Measurements from ENCODE around the gene HLA-DPB1.

The HLA-DPB1 gene

DNA sequence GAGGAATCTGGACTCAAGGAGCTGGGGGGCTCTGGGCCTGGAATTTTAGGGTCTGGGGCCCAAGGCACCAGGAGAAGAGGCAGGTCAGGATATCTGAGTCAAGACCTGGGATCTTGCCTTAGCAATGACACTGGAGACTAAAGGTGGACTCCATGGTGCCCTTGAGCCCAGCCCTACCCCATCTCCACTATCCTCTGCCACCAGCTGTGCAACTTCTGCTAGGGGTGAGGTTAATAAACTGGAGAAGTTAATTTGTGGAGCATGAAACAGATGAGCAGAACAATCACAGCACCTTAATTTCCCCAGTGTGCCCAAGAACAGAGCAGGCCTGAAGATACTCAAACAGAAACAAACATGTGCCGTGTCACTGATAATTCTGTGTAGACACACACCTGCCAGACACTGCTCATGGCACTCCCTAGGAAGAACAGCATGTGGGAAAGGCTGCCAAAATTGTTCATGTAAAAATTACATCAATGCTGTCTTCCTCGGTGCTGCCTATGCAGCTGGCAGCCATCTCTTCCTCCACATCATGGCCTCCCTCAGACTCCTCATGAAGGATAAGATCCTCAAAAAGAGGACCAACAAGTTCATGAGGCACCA, 3.2 kb downstream of the HLA-DPB1 start:
- H3K4me3 ChIP-seq (ENCODE audit: low read depth, low read length), result no peak overlapping the region
- TF ChIP-seq, protein P1, sequence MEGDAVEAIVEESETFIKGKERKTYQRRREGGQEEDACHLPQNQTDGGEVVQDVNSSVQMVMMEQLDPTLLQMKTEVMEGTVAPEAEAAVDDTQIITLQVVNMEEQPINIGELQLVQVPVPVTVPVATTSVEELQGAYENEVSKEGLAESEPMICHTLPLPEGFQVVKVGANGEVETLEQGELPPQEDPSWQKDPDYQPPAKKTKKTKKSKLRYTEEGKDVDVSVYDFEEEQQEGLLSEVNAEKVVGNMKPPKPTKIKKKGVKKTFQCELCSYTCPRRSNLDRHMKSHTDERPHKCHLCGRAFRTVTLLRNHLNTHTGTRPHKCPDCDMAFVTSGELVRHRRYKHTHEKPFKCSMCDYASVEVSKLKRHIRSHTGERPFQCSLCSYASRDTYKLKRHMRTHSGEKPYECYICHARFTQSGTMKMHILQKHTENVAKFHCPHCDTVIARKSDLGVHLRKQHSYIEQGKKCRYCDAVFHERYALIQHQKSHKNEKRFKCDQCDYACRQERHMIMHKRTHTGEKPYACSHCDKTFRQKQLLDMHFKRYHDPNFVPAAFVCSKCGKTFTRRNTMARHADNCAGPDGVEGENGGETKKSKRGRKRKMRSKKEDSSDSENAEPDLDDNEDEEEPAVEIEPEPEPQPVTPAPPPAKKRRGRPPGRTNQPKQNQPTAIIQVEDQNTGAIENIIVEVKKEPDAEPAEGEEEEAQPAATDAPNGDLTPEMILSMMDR (IDR thresholded peaks at IDR 0.05; ENCODE audit: low read depth, low read length), result no peak

DNA sequence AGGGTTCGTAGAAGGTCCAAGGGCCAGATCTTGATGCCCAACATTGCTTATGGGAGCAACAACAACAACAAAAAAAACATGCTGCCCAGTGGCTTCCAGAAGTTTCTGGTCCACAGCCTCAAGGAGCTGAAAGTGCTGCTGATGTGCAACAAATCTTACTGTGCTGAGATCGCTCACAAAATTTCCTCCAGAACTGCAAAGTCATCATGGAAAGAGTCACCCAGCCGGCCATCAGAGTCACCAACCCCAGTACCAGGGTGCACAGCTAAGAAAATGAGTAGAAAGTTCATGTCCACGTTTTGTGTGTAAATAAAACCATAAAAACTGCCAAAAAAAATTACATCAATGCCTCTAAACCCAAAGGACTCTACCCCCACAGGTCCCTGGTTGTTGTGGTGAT, 3.8 kb downstream of the HLA-DPB1 start:
- H3K4me3 ChIP-seq (ENCODE audit: low read depth, low read length), result no peak overlapping the region
- TF ChIP-seq, protein P1 (IDR thresholded peaks at IDR 0.05; ENCODE audit: low read depth, low read length), result no peak

GRCh38 chr6:33080127-33081089, 4.6 kb downstream of the HLA-DPB1 start:
- TF ChIP-seq, protein P1 (IDR thresholded peaks at IDR 0.05; ENCODE audit: low read depth, low read length), result no peak
- H3K4me3 ChIP-seq (ENCODE audit: low read depth, low read length), result peak overlapping the region; percentile 25

DNA sequence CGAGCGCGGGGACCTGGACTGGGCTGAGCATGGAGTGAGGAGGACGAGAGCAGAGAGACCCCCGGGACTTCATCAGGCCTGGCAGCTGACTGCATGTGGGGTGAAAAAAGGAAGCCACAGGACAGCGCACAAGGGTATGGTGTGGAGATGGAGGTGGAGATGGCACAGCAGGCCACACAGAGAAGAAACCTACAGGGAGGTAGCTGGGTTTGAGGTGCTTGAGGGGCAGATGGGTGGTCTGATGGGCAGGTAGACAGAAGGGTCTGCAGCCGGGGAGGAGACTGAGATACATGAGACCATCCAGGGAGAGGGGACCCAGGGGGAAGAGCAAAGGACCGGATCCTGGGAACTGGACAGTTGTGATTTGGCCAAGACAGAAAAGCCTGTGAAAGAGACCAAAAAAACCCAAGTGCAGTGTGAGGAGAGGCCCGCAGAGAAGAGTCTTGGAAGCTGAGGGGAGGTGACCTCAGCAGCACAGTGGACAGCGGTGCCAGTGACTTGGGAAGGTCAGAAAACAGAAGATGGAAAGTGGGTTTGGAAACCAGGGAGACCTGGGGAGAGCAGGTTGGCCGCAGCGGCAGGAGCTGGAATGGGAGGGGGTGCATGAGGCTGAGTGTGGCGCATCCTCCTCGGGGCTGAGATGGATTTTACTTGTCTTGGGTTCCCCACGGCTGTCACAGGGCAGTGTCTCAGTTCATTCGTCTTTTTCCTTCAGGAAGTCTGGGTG, 5.5 kb downstream of the HLA-DPB1 start:
- TF ChIP-seq, protein P1 (IDR thresholded peaks at IDR 0.05; ENCODE audit: low read depth, low read length), result no peak
- H3K4me3 ChIP-seq (ENCODE audit: low read depth, low read length), result no peak overlapping the region; the same call in 1 of the 2 replicates

DNA sequence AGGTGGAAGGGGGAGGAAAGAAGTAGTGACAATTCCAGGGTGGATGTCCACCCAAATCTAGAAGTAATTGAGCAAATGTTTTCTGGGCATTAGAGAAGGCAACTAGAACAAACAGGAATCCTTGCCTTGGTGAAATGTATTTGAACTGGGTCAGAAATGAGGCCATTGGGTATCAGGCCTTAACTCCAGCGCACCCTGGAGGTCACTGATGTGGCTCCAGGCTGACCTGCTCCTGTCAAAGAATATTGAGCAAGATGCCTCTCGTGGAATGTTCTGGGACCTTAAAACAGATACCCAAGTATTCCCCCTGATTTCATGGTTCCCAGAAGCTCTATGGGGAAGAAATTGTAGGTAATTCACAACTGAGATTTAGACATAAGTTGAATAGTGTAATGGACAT, 6.9 kb downstream of the HLA-DPB1 start:
- TF ChIP-seq, protein P1 (IDR thresholded peaks at IDR 0.05; ENCODE audit: low read depth, low read length), result peak; percentile 49
- no peak overlapping the region for H3K4me3 ChIP-seq (ENCODE audit: low read depth, low read length)

DNA sequence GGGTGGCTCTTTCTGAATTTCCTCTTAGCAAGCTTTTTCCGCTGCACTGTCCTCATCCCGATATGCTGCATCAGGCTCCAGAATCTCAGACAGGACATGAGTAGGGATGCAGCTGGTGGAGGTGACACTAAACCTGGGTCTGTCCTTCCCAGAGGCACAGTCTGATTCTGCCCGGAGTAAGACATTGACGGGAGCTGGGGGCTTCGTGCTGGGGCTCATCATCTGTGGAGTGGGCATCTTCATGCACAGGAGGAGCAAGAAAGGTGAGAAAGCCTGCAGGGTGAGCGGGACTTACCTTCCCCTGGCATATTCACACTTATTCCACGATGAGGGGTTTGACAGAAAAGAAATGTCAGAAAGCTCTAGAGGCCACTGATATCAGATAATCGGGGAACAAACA, 9.8 kb downstream of the HLA-DPB1 start:
- H3K4me3 ChIP-seq (ENCODE audit: low read depth, low read length), result no peak overlapping the region
- TF ChIP-seq, protein P1 (IDR thresholded peaks at IDR 0.05; ENCODE audit: low read depth, low read length), result no peak

Measured in WI38 (cell line).